COLO668 (cell line): ENCODE results near the gene ZNF467.

Experiments
- DNase-seq: peaks from one replicate; lab custom pipeline; 2025; ENCODE audit not compliant: unreplicated experiment; lab: John Stamatoyannopoulos, UW

The ZNF467 gene

GRCh38 chr7:149787428-149788299 lies 14.3 kb upstream of the ZNF467 start:
- peak; percentile 25 for DNase-seq

GRCh38 chr7:149785983-149786382 lies 12.6 kb upstream of the ZNF467 start:
- DNase-seq, result no peak

GRCh38 chr7:149785402-149785801 lies 12.0 kb upstream of the ZNF467 start:
- DNase-seq, result no peak

- DNase-seq, result no peak
Measured at GRCh38 chr7:149784251-149784608, 10.8 kb upstream of the ZNF467 start.

GRCh38 chr7:149783386-149784250 lies 10.2 kb upstream of the ZNF467 start:
- no peak for DNase-seq

- no peak for DNase-seq
Measured at GRCh38 chr7:149782682-149783345, 9.4 kb upstream of the ZNF467 start.

GRCh38 chr7:149781921-149782320 lies 8.5 kb upstream of the ZNF467 start:
- DNase-seq, result no peak

GRCh38 chr7:149780636-149781419 lies 7.4 kb upstream of the ZNF467 start:
- DNase-seq, result no peak

GRCh38 chr7:149780056-149780455 lies 6.7 kb upstream of the ZNF467 start:
- no peak for DNase-seq

GRCh38 chr7:149779502-149779805 lies 6.1 kb upstream of the ZNF467 start:
- no peak for DNase-seq

- DNase-seq, result no peak
Measured at GRCh38 chr7:149778696-149779501, 5.5 kb upstream of the ZNF467 start.

- DNase-seq, result no peak
Measured at GRCh38 chr7:149778327-149778637, 4.9 kb upstream of the ZNF467 start.

- DNase-seq, result no peak
Measured at GRCh38 chr7:149777551-149778326, 4.4 kb upstream of the ZNF467 start.

- DNase-seq, result peak; percentile 40
Measured at GRCh38 chr7:149776848-149777407, 3.5 kb upstream of the ZNF467 start.

- DNase-seq, result no peak
Measured at GRCh38 chr7:149776289-149776688, 2.9 kb upstream of the ZNF467 start.

GRCh38 chr7:149775176-149775556 lies 1.8 kb upstream of the ZNF467 start:
- DNase-seq, result no peak

- DNase-seq, result peak; percentile 49
Measured at GRCh38 chr7:149774237-149775175, 1.1 kb upstream of the ZNF467 start.

GRCh38 chr7:149772956-149773434 lies 393 bp downstream of the ZNF467 start:
- peak; percentile 28 for DNase-seq
